GM23248 (cell line): Measurements from ENCODE around the gene PCDHA7. TPM values are rescaled to one million over a fixed set of nuclear protein-coding genes. Genes with fewer than 3 reads are reported as not detected.

ENCODE experiments used
- DNase-seq: peaks from one replicate; pipeline ENCODE4 v3.0.0-alpha.2; 2015
- H2AFZ ChIP-seq: fragments of 200-600 bp; sonication (generic); 2 replicates; pipeline ENCODE4 v1.6.1; 2016; ENCODE audit warnings: antibody characterized with exemption
- H3F3A ChIP-seq: fragments of 200-600 bp; sonication (generic); 2 replicates; pipeline ENCODE4 v1.6.1; 2016; ENCODE audit warnings: mild to moderate bottlenecking, antibody characterized with exemption, mixed run types; ENCODE audit not compliant: insufficient read depth
- H3K27ac ChIP-seq: fragments of 200-600 bp; sonication (generic); 2 replicates; pipeline ENCODE4 v1.5.1; 2016; ENCODE audit warnings: mild to moderate bottlenecking
- H3K27me3 ChIP-seq: fragments of 200-600 bp; sonication (generic); replicated peaks from 2 replicates; pipeline ENCODE4 v1.6.1; 2016; ENCODE audit warnings: mild to moderate bottlenecking; ENCODE audit not compliant: insufficient read depth
- H3K36me3 ChIP-seq: fragments of 200-600 bp; sonication (generic); 2 replicates; pipeline ENCODE4 v1.6.1; 2016; ENCODE audit warnings: low read depth, mild to moderate bottlenecking
- H3K4me1 ChIP-seq: fragments of 200-600 bp; sonication (generic); 2 replicates; pipeline ENCODE4 v1.6.1; 2016; ENCODE audit warnings: mild to moderate bottlenecking; ENCODE audit not compliant: insufficient read depth
- H3K4me2 ChIP-seq: fragments of 200-600 bp; sonication (generic); one replicate; pipeline ENCODE4 v1.6.1; 2016; ENCODE audit warnings: mild to moderate bottlenecking; ENCODE audit not compliant: unreplicated experiment
- H3K4me3 ChIP-seq: fragments of 200-600 bp; sonication (generic); 2 replicates; pipeline ENCODE4 v1.5.1; 2016; ENCODE audit warnings: mild to moderate bottlenecking
- H3K79me2 ChIP-seq: fragments of 200-600 bp; sonication (generic); 2 replicates; pipeline ENCODE4 v1.6.1; 2016; ENCODE audit warnings: mild to moderate bottlenecking; ENCODE audit not compliant: insufficient read depth
- H3K9ac ChIP-seq: fragments of 200-600 bp; sonication (generic); 2 replicates; pipeline ENCODE4 v1.6.1; 2016; ENCODE audit warnings: mild to moderate bottlenecking
- H3K9me2 ChIP-seq: fragments of 200-600 bp; sonication (generic); 2 replicates; pipeline ENCODE4 v1.6.1; 2016; ENCODE audit warnings: mixed run types, mild to moderate bottlenecking, moderate library complexity; ENCODE audit not compliant: insufficient read depth
- H3K9me3 ChIP-seq: fragments of 200-600 bp; sonication (generic); one replicate; pipeline ENCODE4 v1.6.1; 2017; ENCODE audit warnings: low read depth
- H4K20me1 ChIP-seq: fragments of 200-600 bp; sonication (generic); 2 replicates; pipeline ENCODE4 v1.6.0; 2016; ENCODE audit not compliant: insufficient read depth
- EZH2 ChIP-seq: fragments of 200-600 bp; sonication (generic); IDR thresholded peaks from 2 replicates; pipeline ENCODE4 v1.6.1; 2018; ENCODE audit warnings: antibody characterized with exemption, mild to moderate bottlenecking; ENCODE audit not compliant: insufficient read depth, poor library complexity, severe bottlenecking
- EZH2phosphoT487 ChIP-seq: fragments of 200-600 bp; sonication (generic); IDR thresholded peaks from 2 replicates; pipeline ENCODE4 v1.6.1; 2018; ENCODE audit warnings: antibody characterized with exemption, moderate library complexity, mild to moderate bottlenecking, low read depth; ENCODE audit not compliant: insufficient read depth
- WGBS, 2 experiments: methylation state at CpG; one replicate each; pipeline ENCODE4 v1.1.6; 2015 to 2017; ENCODE audit warnings: low lambda C conversion rate in 2 of 2, low coverage in 1 of 2; ENCODE audit errors: missing lambda C conversion rate in 2 of 2; 5-methylcytosine and 5-hydroxymethylcytosine counted together
- in situ Hi-C: fragments of 300-500 bp; cut with MboI; formaldehyde crosslinking; loops from 2 replicates; pipeline ENCODE4 v1.15.0; 2020
- polyA plus RNA-seq: library from polyadenylated mRNA; unstranded; fragments of >200 nt; fragmentation: Nextera tagmentation; extraction: Ambion mirVana; gene quantifications from 2 replicates; pipeline ENCODE4 v1.2.1, GENCODE V29; 2016
- total RNA-seq: library from RNA; depleted of rRNA; stranded (reverse); fragments of >200 nt; shearing (Covaris generic); gene quantifications from 2 replicates; pipeline ENCODE4 v1.2.3, GENCODE V29; 2014; rRNA removed

The PCDHA7 gene
- total and polyA plus RNA-seq, 2 experiments from 2014 or later: not detected

DNA sequence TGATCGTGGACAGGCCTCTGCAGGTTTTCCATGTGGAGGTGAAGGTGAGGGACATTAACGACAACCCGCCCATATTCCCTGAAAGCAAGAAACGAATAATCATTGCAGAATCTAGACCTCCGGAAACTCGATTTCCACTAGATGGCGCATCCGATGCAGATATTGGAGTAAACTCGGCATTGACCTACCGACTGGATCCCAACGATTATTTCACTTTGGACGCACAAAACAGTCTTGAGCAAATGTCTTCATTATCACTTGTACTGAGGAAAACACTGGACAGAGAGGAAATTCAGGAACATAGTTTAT lies 48.5 kb downstream of the PCDHA7 start:
- Histone ChIP-seq H3F3A (no peaks in the 10 kb centered on the region), H3K79me2 (no peaks in the 10 kb centered on the region), H3K36me3 (no peaks in the 10 kb centered on the region), H4K20me1 (no peaks in the 10 kb centered on the region), H3K9me2 (no peaks in the 10 kb centered on the region), H3K27me3 (no peaks in the 10 kb centered on the region), H3K4me1 (no peaks in the 10 kb centered on the region), H2AFZ (no peak overlapping the region), H3K4me2 (no peak overlapping the region), H3K4me3 (no peak overlapping the region), H3K9me3 (no peaks in the 10 kb centered on the region), H3K9ac (no peak overlapping the region), H3K27ac (no peak overlapping the region)
- no peak for TF ChIP-seq EZH2
- in situ Hi-C loops: no loop called here
- no peak for DNase-seq
- WGBS, 2 experiments: 19 to 20% methylated on average over 12 of the region's 12 CpGs

DNA sequence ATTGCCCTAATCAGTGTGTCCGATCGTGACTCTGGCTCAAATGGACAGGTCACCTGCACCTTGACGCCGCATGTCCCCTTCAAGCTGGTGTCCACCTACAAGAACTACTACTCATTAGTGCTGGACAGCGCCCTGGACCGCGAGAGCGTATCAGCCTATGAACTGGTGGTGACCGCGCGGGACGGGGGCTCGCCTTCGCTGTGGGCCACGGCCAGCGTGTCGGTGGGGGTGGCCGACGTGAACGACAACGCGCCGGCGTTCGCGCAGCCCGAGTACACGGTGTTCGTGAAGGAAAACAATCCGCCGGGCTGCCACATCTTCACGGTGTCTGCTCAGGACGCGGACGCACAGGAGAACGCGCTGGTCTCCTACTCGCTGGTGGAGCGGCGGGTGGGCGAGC lies 49.3 kb downstream of the PCDHA7 start:
- Histone ChIP-seq H3K27me3 (no peaks in the 10 kb centered on the region), H3K4me3 (no peak overlapping the region), H3K9me2 (no peaks in the 10 kb centered on the region), H3K9ac (no peak overlapping the region), H3K9me3 (no peaks in the 10 kb centered on the region), H4K20me1 (no peaks in the 10 kb centered on the region), H3F3A (no peaks in the 10 kb centered on the region), H3K79me2 (no peaks in the 10 kb centered on the region), H2AFZ (no peak overlapping the region), H3K36me3 (no peaks in the 10 kb centered on the region), H3K27ac (no peak overlapping the region), H3K4me1 (no peaks in the 10 kb centered on the region), H3K4me2 (no peak overlapping the region)
- no peak for TF ChIP-seq EZH2
- TF ChIP-seq EZH2phosphoT487: no peak
- no peak for DNase-seq
- in situ Hi-C loops: no loop called here
- 40 to 41% methylated on average over 33 to 37 of the region's 41 CpGs for WGBS, 2 experiments

DNA sequence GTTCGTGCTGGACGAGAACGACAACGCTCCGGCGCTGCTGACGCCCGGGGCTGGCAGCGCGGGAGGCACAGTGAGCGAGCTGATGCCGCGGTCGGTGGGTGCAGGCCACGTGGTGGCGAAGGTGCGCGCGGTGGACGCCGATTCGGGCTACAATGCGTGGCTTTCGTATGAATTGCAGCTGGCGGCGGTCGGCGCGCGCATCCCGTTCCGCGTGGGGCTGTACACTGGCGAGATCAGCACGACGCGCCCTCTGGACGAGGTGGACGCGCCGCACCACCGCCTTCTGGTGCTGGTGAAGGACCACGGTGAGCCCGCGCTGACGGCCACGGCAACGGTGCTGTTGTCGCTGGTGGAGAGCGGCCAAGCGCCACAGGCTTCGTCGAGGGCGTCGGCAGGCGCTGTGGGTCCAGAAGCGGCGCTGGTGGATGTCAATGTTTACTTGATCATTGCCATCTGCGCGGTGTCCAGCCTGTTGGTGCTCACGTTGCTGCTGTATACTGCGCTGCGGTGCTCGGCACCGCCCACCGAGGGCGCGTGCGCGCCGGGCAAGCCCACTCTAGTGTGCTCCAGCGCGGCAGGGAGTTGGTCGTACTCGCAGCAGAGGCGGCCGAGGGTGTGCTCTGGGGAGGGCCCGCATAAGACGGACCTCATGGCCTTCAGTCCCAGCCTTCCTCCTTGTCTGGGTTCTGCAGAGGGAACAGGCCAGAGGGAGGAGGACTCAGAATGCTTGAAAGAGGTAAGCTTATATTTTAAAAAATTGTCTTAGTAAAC lies 50.0 kb downstream of the PCDHA7 start:
- Histone ChIP-seq H2AFZ (no peak overlapping the region), H3K36me3 (no peaks in the 10 kb centered on the region), H3K79me2 (no peaks in the 10 kb centered on the region), H3K9ac (no peak overlapping the region), H3K4me2 (no peak overlapping the region), H3K4me1 (no peaks in the 10 kb centered on the region), H3K9me3 (no peaks in the 10 kb centered on the region), H3K4me3 (no peak overlapping the region), H4K20me1 (no peaks in the 10 kb centered on the region), H3K27me3 (no peaks in the 10 kb centered on the region), H3K27ac (no peak overlapping the region), H3F3A (no peaks in the 10 kb centered on the region), H3K9me2 (no peaks in the 10 kb centered on the region)
- no peak for DNase-seq
- 50 to 51% methylated on average over 56 to 75 of the region's 79 CpGs for WGBS, 2 experiments
- no peak for TF ChIP-seq EZH2phosphoT487
- TF ChIP-seq EZH2: no peak
- in situ Hi-C loops: no loop called here

Other genes starting within 250 kb of the PCDHA7 start
- 1.9 and 6.1 TPM in 2 replicates for gene CD14, start 201.1 kb upstream of the PCDHA7 start, total RNA-seq
- gene CD14, start 201.1 kb upstream of the PCDHA7 start, polyA plus RNA-seq: 2.1 and 3.2 TPM in 2 replicates
- 14.4 and 48.2 TPM in 2 replicates for gene TMCO6, start 194.8 kb upstream of the PCDHA7 start, total RNA-seq
- gene TMCO6, start 194.8 kb upstream of the PCDHA7 start, polyA plus RNA-seq: 5.4 and 5.6 TPM in 2 replicates
- 21.9 and 25.4 TPM in 2 replicates for gene NDUFA2, start 186.6 kb upstream of the PCDHA7 start, total RNA-seq
- 117 and 120 TPM in 2 replicates for gene NDUFA2, start 186.6 kb upstream of the PCDHA7 start, polyA plus RNA-seq
- 72.0 and 72.2 TPM in 2 replicates for gene IK, start 186.4 kb upstream of the PCDHA7 start, total RNA-seq
- 105 and 106 TPM in 2 replicates for gene IK, start 186.4 kb upstream of the PCDHA7 start, polyA plus RNA-seq
- gene WDR55, start 169.4 kb upstream of the PCDHA7 start, total RNA-seq: 17.5 and 19.6 TPM in 2 replicates
- gene WDR55, start 169.4 kb upstream of the PCDHA7 start, polyA plus RNA-seq: 17.7 and 18.6 TPM in 2 replicates
- gene DND1, start 160.7 kb upstream of the PCDHA7 start, total RNA-seq: 0.22 and 0.38 TPM in 2 replicates
- 0.14 TPM in 1 of 2 replicates, not detected in the other for gene DND1, start 160.7 kb upstream of the PCDHA7 start, polyA plus RNA-seq
- 75.7 and 85.0 TPM in 2 replicates for gene HARS1, start 142.9 kb upstream of the PCDHA7 start, total RNA-seq
- 92.5 and 97.6 TPM in 2 replicates for gene HARS1, start 142.9 kb upstream of the PCDHA7 start, polyA plus RNA-seq
- gene HARS2, start 142.8 kb upstream of the PCDHA7 start, total RNA-seq: 29.7 and 32.8 TPM in 2 replicates
- gene HARS2, start 142.8 kb upstream of the PCDHA7 start, polyA plus RNA-seq: 20.7 and 23.3 TPM in 2 replicates
- gene ZMAT2, start 133.8 kb upstream of the PCDHA7 start, total RNA-seq: 43.1 TPM in 2 replicates
- 34.7 and 36.3 TPM in 2 replicates for gene ZMAT2, start 133.8 kb upstream of the PCDHA7 start, polyA plus RNA-seq
- not detected in 2 replicates for gene PCDHA1, start 48.1 kb upstream of the PCDHA7 start, total RNA-seq
- gene PCDHA1, start 48.1 kb upstream of the PCDHA7 start, polyA plus RNA-seq: not detected in 2 replicates
- not detected in 2 replicates for gene PCDHA2, start 39.4 kb upstream of the PCDHA7 start, total RNA-seq
- 0.06 TPM in 1 of 2 replicates, not detected in the other for gene PCDHA2, start 39.4 kb upstream of the PCDHA7 start, polyA plus RNA-seq
- not detected in 2 replicates for gene PCDHA3, start 33.2 kb upstream of the PCDHA7 start, total RNA-seq
- gene PCDHA3, start 33.2 kb upstream of the PCDHA7 start, polyA plus RNA-seq: 0.05 and 0.09 TPM in 2 replicates
- not detected in 2 replicates for gene PCDHA4, start 27.2 kb upstream of the PCDHA7 start, total RNA-seq
- gene PCDHA4, start 27.2 kb upstream of the PCDHA7 start, polyA plus RNA-seq: not detected in 2 replicates
- not detected in 2 replicates for gene PCDHA5, start 12.7 kb upstream of the PCDHA7 start, total RNA-seq
- gene PCDHA5, start 12.7 kb upstream of the PCDHA7 start, polyA plus RNA-seq: not detected in 2 replicates
- gene PCDHA6, start 6.3 kb upstream of the PCDHA7 start, total RNA-seq: 0.13 and 0.22 TPM in 2 replicates
- 0.10 TPM in 1 of 2 replicates, not detected in the other for gene PCDHA6, start 6.3 kb upstream of the PCDHA7 start, polyA plus RNA-seq
- not detected in 2 replicates for gene PCDHA8, start 6.9 kb downstream of the PCDHA7 start, total RNA-seq
- not detected in 2 replicates for gene PCDHA8, start 6.9 kb downstream of the PCDHA7 start, polyA plus RNA-seq
- gene PCDHA9, start 14.1 kb downstream of the PCDHA7 start, total RNA-seq: not detected in 2 replicates
- gene PCDHA9, start 14.1 kb downstream of the PCDHA7 start, polyA plus RNA-seq: 0.04 TPM in 1 of 2 replicates, not detected in the other
- 0.11 and 0.13 TPM in 2 replicates for gene PCDHA10, start 21.6 kb downstream of the PCDHA7 start, total RNA-seq
- gene PCDHA10, start 21.6 kb downstream of the PCDHA7 start, polyA plus RNA-seq: 0.13 and 0.26 TPM in 2 replicates
- gene PCDHA11, start 34.7 kb downstream of the PCDHA7 start, total RNA-seq: not detected in 2 replicates
- not detected in 2 replicates for gene PCDHA11, start 34.7 kb downstream of the PCDHA7 start, polyA plus RNA-seq
- not detected in 2 replicates for gene PCDHA12, start 41.0 kb downstream of the PCDHA7 start, total RNA-seq
- not detected in 2 replicates for gene PCDHA12, start 41.0 kb downstream of the PCDHA7 start, polyA plus RNA-seq
- gene PCDHA13, start 47.9 kb downstream of the PCDHA7 start, total RNA-seq: not detected in 2 replicates
- not detected in 2 replicates for gene PCDHA13, start 47.9 kb downstream of the PCDHA7 start, polyA plus RNA-seq
- gene PCDHAC1, start 92.0 kb downstream of the PCDHA7 start, total RNA-seq: 0.38 TPM in 1 of 2 replicates, not detected in the other
- gene PCDHAC1, start 92.0 kb downstream of the PCDHA7 start, polyA plus RNA-seq: not detected in 2 replicates
- not detected in 2 replicates for gene PCDHAC2, start 132.2 kb downstream of the PCDHA7 start, total RNA-seq
- gene PCDHAC2, start 132.2 kb downstream of the PCDHA7 start, polyA plus RNA-seq: not detected in 2 replicates
- gene PCDHB1, start 217.1 kb downstream of the PCDHA7 start, total RNA-seq: not detected in 2 replicates
- gene PCDHB1, start 217.1 kb downstream of the PCDHA7 start, polyA plus RNA-seq: not detected in 2 replicates